ENCODE results near the gene PI16.

- TF ChIP-seq EZH2 (IDR thresholded peaks at IDR 0.05; ENCODE audit: low read depth): no peak
- TF ChIP-seq CTCF (conservative IDR thresholded peaks at IDR 0.05): no peak
Measured at GRCh38 chr6:36980129-36980528, 25.6 kb downstream of the PI16 start.
